SK-N-SH treated with all-trans-retinoic acid at 6 μM for 48 hours (cell line): ENCODE results near the gene TMEM131L.
"Not testable (repeated sequence)": the region's sequence is repeated elsewhere in the genome, so short reads cannot be mapped to it uniquely, and the experiment has no call there.

ENCODE experiments used
- ATAC-seq: fragments of 200-7000 bp; cut with Tn5 transposase; 3 replicates; pipeline ENCODE4 v1.9.1; 2020; ENCODE audit warnings: mild to moderate bottlenecking, moderate library complexity
- ARNTL ChIP-seq: fragments of 450-650 bp; formaldehyde crosslinking; IDR thresholded peaks from 2 replicates; pipeline ENCODE4 v1.5.0; 2020; ENCODE audit warnings: low read depth, mild to moderate bottlenecking, moderate library complexity, borderline replicate concordance
- BACH2 ChIP-seq: fragments of 250-450 bp; sonication (Bioruptor Pico); IDR thresholded peaks from 2 replicates; pipeline ENCODE4 v1.9.0; 2021; ENCODE audit warnings: mild to moderate bottlenecking, borderline replicate concordance
- CREB5 ChIP-seq: fragments of 250-450 bp; sonication (Bioruptor Pico); IDR thresholded peaks from 2 replicates; pipeline ENCODE4 v1.5.1; 2020; ENCODE audit warnings: low read depth, mild to moderate bottlenecking, moderate library complexity
- CSDC2 ChIP-seq: fragments of 250-450 bp; sonication (Bioruptor Pico); IDR thresholded peaks from 2 replicates; pipeline ENCODE4 v1.5.0; 2020; ENCODE audit warnings: mild to moderate bottlenecking, moderate library complexity
- ESRRG ChIP-seq: fragments of 250-450 bp; sonication (Bioruptor Pico); IDR thresholded peaks from 2 replicates; pipeline ENCODE4 v1.6.1; 2021; ENCODE audit warnings: mild to moderate bottlenecking
- GLIS3 ChIP-seq: fragments of 250-450 bp; sonication (Bioruptor Pico); IDR thresholded peaks from 2 replicates; pipeline ENCODE4 v1.5.0; 2020; ENCODE audit warnings: mild to moderate bottlenecking, moderate library complexity
- ISL1 ChIP-seq: fragments of 250-450 bp; sonication (Bioruptor Pico); IDR thresholded peaks from 2 replicates; pipeline ENCODE4 v2.1.2; 2022; ENCODE audit warnings: mild to moderate bottlenecking, moderate library complexity
- PATZ1 ChIP-seq: fragments of 250-450 bp; sonication (Bioruptor Pico); IDR thresholded peaks from 2 replicates; pipeline ENCODE4 v1.8.0; 2020; ENCODE audit warnings: mild to moderate bottlenecking, moderate library complexity, borderline replicate concordance
- POU6F1 ChIP-seq: fragments of 250-450 bp; sonication (Bioruptor Pico); IDR thresholded peaks from 2 replicates; pipeline ENCODE4 v1.8.0; 2021; ENCODE audit warnings: low read depth, mild to moderate bottlenecking, moderate library complexity, borderline replicate concordance
- PPARA ChIP-seq: fragments of 250-450 bp; sonication (Bioruptor Pico); IDR thresholded peaks from 2 replicates; pipeline ENCODE4 v1.5.0; 2020; ENCODE audit warnings: mild to moderate bottlenecking, borderline replicate concordance
- SNAI2 ChIP-seq: fragments of 250-450 bp; sonication (Bioruptor Pico); IDR thresholded peaks from 2 replicates; pipeline ENCODE4 v1.5.0; 2020; ENCODE audit warnings: mild to moderate bottlenecking, moderate library complexity
- TCF4 ChIP-seq: fragments of 250-450 bp; sonication (Bioruptor Pico); IDR thresholded peaks from 2 replicates; pipeline ENCODE4 v1.8.0; 2021; ENCODE audit warnings: mild to moderate bottlenecking, moderate library complexity, borderline replicate concordance
- TOX ChIP-seq: fragments of 250-450 bp; sonication (Bioruptor Pico); IDR thresholded peaks from 2 replicates; pipeline ENCODE4 v1.8.0; 2021; ENCODE audit warnings: mild to moderate bottlenecking, moderate library complexity, borderline replicate concordance
- TSHZ2 ChIP-seq: fragments of 250-450 bp; sonication (Bioruptor Pico); IDR thresholded peaks from 2 replicates; pipeline ENCODE4 v1.5.0; 2020; ENCODE audit warnings: mild to moderate bottlenecking, moderate library complexity
- ZC3H10 ChIP-seq: fragments of 250-450 bp; sonication (Bioruptor Pico); IDR thresholded peaks from 2 replicates; pipeline ENCODE4 v1.5.1; 2021; ENCODE audit warnings: mild to moderate bottlenecking, moderate library complexity
- ZFP3 ChIP-seq: fragments of 250-450 bp; sonication (Bioruptor Pico); IDR thresholded peaks from 2 replicates; pipeline ENCODE4 v1.5.0; 2020; ENCODE audit warnings: mild to moderate bottlenecking, moderate library complexity
- ZFP30 ChIP-seq: fragments of 450-650 bp; formaldehyde crosslinking; IDR thresholded peaks from 2 replicates; pipeline ENCODE4 v1.5.0; 2022; ENCODE audit warnings: mild to moderate bottlenecking, moderate library complexity
- ZNF565 ChIP-seq: fragments of 450-650 bp; formaldehyde crosslinking; conservative IDR thresholded peaks from 2 replicates; pipeline ENCODE4 v1.5.0; 2020; ENCODE audit warnings: low read depth, mild to moderate bottlenecking, moderate library complexity
- ZNF70 ChIP-seq: fragments of 450-650 bp; formaldehyde crosslinking; IDR thresholded peaks from 2 replicates; pipeline ENCODE4 v1.5.0; 2020; ENCODE audit warnings: mild to moderate bottlenecking, moderate library complexity
- ZNF8 ChIP-seq: fragments of 450-650 bp; formaldehyde crosslinking; IDR thresholded peaks from 2 replicates; pipeline ENCODE4 v1.5.0; 2020; ENCODE audit warnings: mild to moderate bottlenecking, moderate library complexity

TMEM131L gene

GRCh38 chr4:153663667-153664066 is 197.5 kb downstream of the TMEM131L start:
- ATAC-seq = no peak
- no peak for TF ChIP-seq ZFP3 (CRISPR knock-in tag)
- TF ChIP-seq POU6F1 (CRISPR knock-in tag) = no peak
- no peak for TF ChIP-seq GLIS3 (CRISPR knock-in tag)
- no peak for TF ChIP-seq PATZ1 (CRISPR knock-in tag)
- TF ChIP-seq TOX = no peak
- no peak for TF ChIP-seq ARNTL (CRISPR knock-in tag)
- no peak for TF ChIP-seq ZFP30 (CRISPR knock-in tag)
- TF ChIP-seq TCF4 (CRISPR knock-in tag) = no peak
- TF ChIP-seq, all 23 proteins: peak for 0

- ATAC-seq = not testable (repeated sequence)
Measured at GRCh38 chr4:153666505-153666904, 200.3 kb downstream of the TMEM131L start.

GRCh38 chr4:153668647-153669046 is 202.5 kb downstream of the TMEM131L start:
- no peak for ATAC-seq
- TF ChIP-seq ZFP30 (CRISPR knock-in tag) = no peak
- no peak for TF ChIP-seq ZNF8 (CRISPR knock-in tag)
- no peak for TF ChIP-seq ZFP3 (CRISPR knock-in tag)
- no peak for TF ChIP-seq SNAI2 (CRISPR knock-in tag)
- no peak for TF ChIP-seq ZNF70
- no peak for TF ChIP-seq CSDC2 (CRISPR knock-in tag)
- TF ChIP-seq BACH2 = no peak
- TF ChIP-seq TCF4 (CRISPR knock-in tag) = no peak
- TF ChIP-seq ESRRG (CRISPR knock-in tag) = no peak
- no peak for TF ChIP-seq POU6F1 (CRISPR knock-in tag)
- no peak for TF ChIP-seq CREB5
- no peak for TF ChIP-seq PATZ1 (CRISPR knock-in tag)
- no peak for TF ChIP-seq ISL1
- TF ChIP-seq PPARA (CRISPR knock-in tag) = no peak
- no peak for TF ChIP-seq ARNTL (CRISPR knock-in tag)
- TF ChIP-seq ZC3H10 = no peak
- no peak for TF ChIP-seq TSHZ2 (CRISPR knock-in tag)
- no peak for TF ChIP-seq GLIS3 (CRISPR knock-in tag)
- no peak for TF ChIP-seq ZNF565
- TF ChIP-seq TOX = no peak
- TF ChIP-seq, all 23 proteins: peak for 0
